Measurements from ENCODE around the gene RPRD1B. TPM values are rescaled to one million over a fixed set of nuclear protein-coding genes. Genes with fewer than 3 reads are reported as not detected.

RPRD1B gene
- total RNA-seq, 1 donor from 2014 or later = 29.2 TPM

GRCh38 chr20:38024496-38024895 lies 9.1 kb upstream of the RPRD1B start:
- DNase-seq = no peak
- H3K36me3 Mint-ChIP-seq (ENCODE audit: unreplicated experiment) = no peaks in the 10 kb centered on the region

GRCh38 chr20:38029453-38029852 lies 4.1 kb upstream of the RPRD1B start:
- Mint-ChIP-seq H3K4me1 (ENCODE audit: low read depth, unreplicated experiment) (peaks cover 4% of the 10 kb centered on the region), H3K36me3 (ENCODE audit: unreplicated experiment) (no peaks in the 10 kb centered on the region), H3K4me3 (ENCODE audit: unreplicated experiment) (no peak overlapping the region), H3K27me3 (ENCODE audit: unreplicated experiment) (peaks cover 4% of the 10 kb centered on the region), H3K27ac (ENCODE audit: unreplicated experiment) (no peak overlapping the region), H3K9me3 (ENCODE audit: unreplicated experiment) (peaks cover 6% of the 10 kb centered on the region)
- DNase-seq = no peak
- TF ChIP-seq CTCF (IDR thresholded peaks at IDR 0.05; ENCODE audit: partially characterized antibody, unreplicated experiment) = no peak

More at GRCh38 chr20:38024496-38024895, 9.1 kb upstream of the RPRD1B start:
- Mint-ChIP-seq H3K27me3 (ENCODE audit: unreplicated experiment) (peaks cover 4% of the 10 kb centered on the region), H3K9me3 (ENCODE audit: unreplicated experiment) (no peaks in the 10 kb centered on the region), H3K27ac (ENCODE audit: unreplicated experiment) (no peak overlapping the region), H3K4me1 (ENCODE audit: low read depth, unreplicated experiment) (no peaks in the 10 kb centered on the region), H3K4me3 (ENCODE audit: unreplicated experiment) (no peak overlapping the region)
- TF ChIP-seq CTCF (IDR thresholded peaks at IDR 0.05; ENCODE audit: partially characterized antibody, unreplicated experiment) = no peak

- Mint-ChIP-seq H3K36me3 (ENCODE audit: unreplicated experiment) (no peaks in the 10 kb centered on the region), H3K4me3 (ENCODE audit: unreplicated experiment) (peak overlapping the region; percentile 98), H3K27ac (ENCODE audit: unreplicated experiment) (peak overlapping the region; percentile 8), H3K9me3 (ENCODE audit: unreplicated experiment) (peaks cover 6% of the 10 kb centered on the region), H3K4me1 (ENCODE audit: low read depth, unreplicated experiment) (peaks cover 9% of the 10 kb centered on the region), H3K27me3 (ENCODE audit: unreplicated experiment) (peaks cover 2% of the 10 kb centered on the region)
- DNase-seq = no peak
- no peak for TF ChIP-seq CTCF (IDR thresholded peaks at IDR 0.05; ENCODE audit: partially characterized antibody, unreplicated experiment)
Observed at GRCh38 chr20:38031957-38032356, 1.6 kb upstream of the RPRD1B start.

GRCh38 chr20:38032585-38033329 lies 789 bp upstream of the RPRD1B start:
- Mint-ChIP-seq H3K9me3 (ENCODE audit: unreplicated experiment) (peaks cover 6% of the 10 kb centered on the region), H3K4me1 (ENCODE audit: low read depth, unreplicated experiment) (peaks cover 14% of the 10 kb centered on the region), H3K36me3 (ENCODE audit: unreplicated experiment) (no peaks in the 10 kb centered on the region), H3K27me3 (ENCODE audit: unreplicated experiment) (peaks cover 2% of the 10 kb centered on the region), H3K27ac (ENCODE audit: unreplicated experiment) (peak overlapping the region; percentile 97), H3K4me3 (ENCODE audit: unreplicated experiment) (peak overlapping the region; percentile 98)
- no peak for DNase-seq
- no peak for TF ChIP-seq CTCF (IDR thresholded peaks at IDR 0.05; ENCODE audit: partially characterized antibody, unreplicated experiment)

GRCh38 chr20:38034108-38034649 lies 633 bp downstream of the RPRD1B start:
- Mint-ChIP-seq H3K4me1 (ENCODE audit: low read depth, unreplicated experiment) (peaks cover 14% of the 10 kb centered on the region), H3K36me3 (ENCODE audit: unreplicated experiment) (no peaks in the 10 kb centered on the region), H3K9me3 (ENCODE audit: unreplicated experiment) (peaks cover 6% of the 10 kb centered on the region), H3K4me3 (ENCODE audit: unreplicated experiment) (peak overlapping the region; percentile 98), H3K27me3 (ENCODE audit: unreplicated experiment) (no peaks in the 10 kb centered on the region), H3K27ac (ENCODE audit: unreplicated experiment) (peak overlapping the region; percentile 97)
- TF ChIP-seq CTCF (IDR thresholded peaks at IDR 0.05; ENCODE audit: partially characterized antibody, unreplicated experiment) = no peak
- no peak for DNase-seq
